ENCODE measurements around the gene CHRM5.
"Not testable (repeated sequence)": the region's sequence is repeated elsewhere in the genome, so short reads cannot be mapped to it uniquely, and the experiment has no call there.

CHRM5 gene

GRCh38 chr15:34049112-34049511 is 80.8 kb downstream of the CHRM5 start:
- no peaks in the 10 kb centered on the region for H3K9me2 ChIP-seq (replicated peaks; ENCODE audit: low read depth, low read length)
- H3F3A ChIP-seq (ENCODE audit: low read depth): no peaks in the 10 kb centered on the region
- H3K27me3 ChIP-seq (ENCODE audit: insufficient read depth, low read length, poor library complexity, severe bottlenecking): no peaks in the 10 kb centered on the region
- no peaks in the 10 kb centered on the region for H3K36me3 ChIP-seq (ENCODE audit: insufficient read depth, low read length)
- H3K79me2 ChIP-seq (ENCODE audit: insufficient read depth, low read length): no peaks in the 10 kb centered on the region
- no peaks in the 10 kb centered on the region for H3K4me1 ChIP-seq (ENCODE audit: insufficient read depth, low read length, poor library complexity, severe bottlenecking)
- TF ChIP-seq EZH2phosphoT487 (IDR thresholded peaks at IDR 0.05; ENCODE audit: borderline replicate concordance) (no peak), CTCF (conservative IDR thresholded peaks at IDR 0.05; ENCODE audit: low read length) (no peak)
- no peak overlapping the region for H3K4me3 ChIP-seq (ENCODE audit: low read length, poor library complexity, severe bottlenecking)
- H3K9me3 ChIP-seq (ENCODE audit: insufficient read depth, low read depth, low read length): peaks cover 11% of the 10 kb centered on the region; the same call in 1 of the 2 replicates
- H2AFZ ChIP-seq (ENCODE audit: low read length): no peak overlapping the region
- no peak overlapping the region for H3K4me2 ChIP-seq (ENCODE audit: low read depth, low read length, poor library complexity, severe bottlenecking)
- H4K20me1 ChIP-seq (ENCODE audit: insufficient read depth, low read length, poor library complexity, severe bottlenecking): no peaks in the 10 kb centered on the region
- H3K9ac ChIP-seq (ENCODE audit: low read depth, low read length, poor library complexity, severe bottlenecking): no peak overlapping the region

- H4K20me1 ChIP-seq (ENCODE audit: insufficient read depth, low read length, poor library complexity, severe bottlenecking); H3K9ac ChIP-seq (ENCODE audit: low read depth, low read length, poor library complexity, severe bottlenecking); H3F3A ChIP-seq (ENCODE audit: low read depth); H3K4me1 ChIP-seq (ENCODE audit: insufficient read depth, low read length, poor library complexity, severe bottlenecking); H3K4me3 ChIP-seq (ENCODE audit: low read length, poor library complexity, severe bottlenecking); H3K79me2 ChIP-seq (ENCODE audit: insufficient read depth, low read length); H2AFZ ChIP-seq (ENCODE audit: low read length); H3K9me2 ChIP-seq (replicated peaks; ENCODE audit: low read depth, low read length); H3K4me2 ChIP-seq (ENCODE audit: low read depth, low read length, poor library complexity, severe bottlenecking); H3K27me3 ChIP-seq (ENCODE audit: insufficient read depth, low read length, poor library complexity, severe bottlenecking); H3K36me3 ChIP-seq (ENCODE audit: insufficient read depth, low read length): not testable (repeated sequence)
- peaks cover 11% of the 10 kb centered on the region; the same call in 1 of the 2 replicates for H3K9me3 ChIP-seq (ENCODE audit: insufficient read depth, low read depth, low read length)
Measured at GRCh38 chr15:34050385-34050784, 82.1 kb downstream of the CHRM5 start.

GRCh38 chr15:34054081-34054707 is 85.9 kb downstream of the CHRM5 start:
- H3K9me2 ChIP-seq (replicated peaks; ENCODE audit: low read depth, low read length): no peaks in the 10 kb centered on the region
- peaks cover 11% of the 10 kb centered on the region; the same call in 1 of the 2 replicates for H3K9me3 ChIP-seq (ENCODE audit: insufficient read depth, low read depth, low read length)
- no peaks in the 10 kb centered on the region for H3K27me3 ChIP-seq (ENCODE audit: insufficient read depth, low read length, poor library complexity, severe bottlenecking)
- TF ChIP-seq EZH2phosphoT487 (IDR thresholded peaks at IDR 0.05; ENCODE audit: borderline replicate concordance) (no peak), CTCF (conservative IDR thresholded peaks at IDR 0.05; ENCODE audit: low read length) (no peak)
- H3K9ac ChIP-seq (ENCODE audit: low read depth, low read length, poor library complexity, severe bottlenecking): no peak overlapping the region
- no peaks in the 10 kb centered on the region for H3F3A ChIP-seq (ENCODE audit: low read depth)
- no peak overlapping the region for H2AFZ ChIP-seq (ENCODE audit: low read length)
- no peaks in the 10 kb centered on the region for H3K79me2 ChIP-seq (ENCODE audit: insufficient read depth, low read length)
- no peaks in the 10 kb centered on the region for H4K20me1 ChIP-seq (ENCODE audit: insufficient read depth, low read length, poor library complexity, severe bottlenecking)
- H3K4me3 ChIP-seq (ENCODE audit: low read length, poor library complexity, severe bottlenecking): no peak overlapping the region
- H3K36me3 ChIP-seq (ENCODE audit: insufficient read depth, low read length): no peaks in the 10 kb centered on the region
- no peak overlapping the region for H3K4me2 ChIP-seq (ENCODE audit: low read depth, low read length, poor library complexity, severe bottlenecking)
- no peaks in the 10 kb centered on the region for H3K4me1 ChIP-seq (ENCODE audit: insufficient read depth, low read length, poor library complexity, severe bottlenecking)
